Breast epithelium (tissue), 3 donors: ENCODE results near the gene POLR3H.
A peak's percentile ranks its signal among the peaks of the same experiment; 100 is the strongest.

ENCODE experiments used
- POLR2A ChIP-seq: fragments of 450-650 bp; IDR thresholded peaks from one replicate; pipeline ENCODE4 v1.6.1; 2016; ENCODE audit warnings: antibody characterized with exemption, mild to moderate bottlenecking, moderate library complexity
- POLR2AphosphoS5 ChIP-seq, 3 donors: sonication (generic); formaldehyde crosslinking; IDR thresholded peaks; one replicate each; pipeline ENCODE4 v1.6.1; 2017; ENCODE audit warnings: antibody characterized with exemption in 3 of 3
- TF ChIP-seq, protein P1 (sequence below), 3 donors: fragments of 450-650 bp; IDR thresholded peaks; one replicate each; pipeline ENCODE4 v1.5.1; 2016 to 2017; ENCODE audit warnings: antibody characterized with exemption in 3 of 3, mild to moderate bottlenecking in 3 of 3, moderate library complexity in 3 of 3

DNA sequence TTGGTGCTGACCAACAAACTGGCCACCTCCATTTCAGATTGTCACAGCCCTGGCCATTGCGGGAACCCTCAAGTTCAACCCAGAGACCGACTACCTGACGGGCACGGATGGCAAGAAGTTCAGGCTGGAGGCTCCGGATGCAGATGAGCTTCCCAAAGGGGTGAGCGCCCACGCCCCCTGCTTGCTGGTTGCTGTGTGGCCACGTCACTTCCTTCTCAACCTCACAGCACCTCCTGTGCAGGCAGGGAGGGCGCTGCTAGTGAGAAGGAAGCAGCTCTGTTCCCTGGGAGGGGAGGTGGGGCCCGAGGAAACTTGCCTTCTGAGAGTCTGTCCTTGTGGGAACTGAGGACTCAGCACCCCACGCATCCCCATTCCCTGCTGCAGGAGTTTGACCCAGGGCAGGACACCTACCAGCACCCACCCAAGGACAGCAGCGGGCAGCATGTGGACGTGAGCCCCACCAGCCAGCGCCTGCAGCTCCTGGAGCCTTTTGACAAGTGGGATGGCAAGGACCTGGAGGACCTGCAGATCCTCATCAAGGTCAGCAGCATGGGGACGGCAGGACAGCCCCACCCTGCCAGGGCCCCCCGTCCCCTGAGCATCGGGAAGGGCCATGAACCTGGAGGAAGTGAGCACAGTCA is 19.3 kb downstream of the POLR3H start:
- TF ChIP-seq, protein P1, sequence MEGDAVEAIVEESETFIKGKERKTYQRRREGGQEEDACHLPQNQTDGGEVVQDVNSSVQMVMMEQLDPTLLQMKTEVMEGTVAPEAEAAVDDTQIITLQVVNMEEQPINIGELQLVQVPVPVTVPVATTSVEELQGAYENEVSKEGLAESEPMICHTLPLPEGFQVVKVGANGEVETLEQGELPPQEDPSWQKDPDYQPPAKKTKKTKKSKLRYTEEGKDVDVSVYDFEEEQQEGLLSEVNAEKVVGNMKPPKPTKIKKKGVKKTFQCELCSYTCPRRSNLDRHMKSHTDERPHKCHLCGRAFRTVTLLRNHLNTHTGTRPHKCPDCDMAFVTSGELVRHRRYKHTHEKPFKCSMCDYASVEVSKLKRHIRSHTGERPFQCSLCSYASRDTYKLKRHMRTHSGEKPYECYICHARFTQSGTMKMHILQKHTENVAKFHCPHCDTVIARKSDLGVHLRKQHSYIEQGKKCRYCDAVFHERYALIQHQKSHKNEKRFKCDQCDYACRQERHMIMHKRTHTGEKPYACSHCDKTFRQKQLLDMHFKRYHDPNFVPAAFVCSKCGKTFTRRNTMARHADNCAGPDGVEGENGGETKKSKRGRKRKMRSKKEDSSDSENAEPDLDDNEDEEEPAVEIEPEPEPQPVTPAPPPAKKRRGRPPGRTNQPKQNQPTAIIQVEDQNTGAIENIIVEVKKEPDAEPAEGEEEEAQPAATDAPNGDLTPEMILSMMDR (IDR thresholded peaks at IDR 0.05): no peak
- TF ChIP-seq POLR2A (no peak), POLR2AphosphoS5 (IDR thresholded peaks at IDR 0.05) (peak in 1 of 3 donors; percentile 3)
